Fibroblast of villous mesenchyme (primary cell): ENCODE data around the gene MTCP1. TPM values are rescaled to one million over a fixed set of nuclear protein-coding genes. Genes with fewer than 3 reads are reported as not detected.

Experiments used
- DNase-seq: peaks from one replicate; pipeline ENCODE4 v3.0.0-alpha.2; 2010; ENCODE audit warnings: low read depth
- H3K4me3 ChIP-seq: 2 replicates; pipeline ENCODE4 v1.5.1; 2011; ENCODE audit warnings: low read depth, mild to moderate bottlenecking, low read length
- CTCF ChIP-seq: IDR thresholded peaks from 2 replicates; pipeline ENCODE4 v1.5.1; 2012; ENCODE audit warnings: low read depth, mild to moderate bottlenecking, low read length; ENCODE audit not compliant: insufficient read depth
- total RNA-seq: library from RNA; depleted of rRNA; stranded (reverse); fragments of >200 nt; gene quantifications from 2 replicates; pipeline ENCODE4 v1.2.3, GENCODE V29; 2012

Gene MTCP1
- total RNA-seq, 1 donor: 2.2 TPM

DNA sequence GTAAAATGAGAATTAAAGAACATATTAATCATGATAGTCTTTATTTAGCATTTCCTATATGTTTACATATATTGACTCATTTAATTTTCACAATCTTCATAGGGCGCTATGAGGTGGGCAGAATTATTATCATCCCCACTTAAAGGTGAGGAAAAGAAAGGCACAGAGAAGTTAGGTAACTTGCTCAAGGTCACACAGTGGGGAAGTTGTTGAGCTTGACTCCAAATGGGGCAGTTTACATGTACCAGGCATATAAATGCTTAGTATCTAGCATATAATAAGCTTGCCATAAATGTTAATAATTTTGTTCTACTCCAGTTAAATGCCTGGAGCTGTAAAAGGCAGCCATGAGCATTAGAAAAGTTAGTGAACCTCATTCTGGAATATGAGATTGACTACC lies 1.5 kb downstream of the MTCP1 start:
- H3K4me3 ChIP-seq: peak overlapping the region; percentile 69

GRCh38 chrX:155068165-155068564 lies 2.8 kb downstream of the MTCP1 start:
- peak; percentile 47 for DNase-seq
- no peak overlapping the region for H3K4me3 ChIP-seq
- no peak for TF ChIP-seq CTCF

More for the DNA sequence above, 1.5 kb downstream of the MTCP1 start:
- DNase-seq: no peak
- TF ChIP-seq CTCF: no peak

DNA sequence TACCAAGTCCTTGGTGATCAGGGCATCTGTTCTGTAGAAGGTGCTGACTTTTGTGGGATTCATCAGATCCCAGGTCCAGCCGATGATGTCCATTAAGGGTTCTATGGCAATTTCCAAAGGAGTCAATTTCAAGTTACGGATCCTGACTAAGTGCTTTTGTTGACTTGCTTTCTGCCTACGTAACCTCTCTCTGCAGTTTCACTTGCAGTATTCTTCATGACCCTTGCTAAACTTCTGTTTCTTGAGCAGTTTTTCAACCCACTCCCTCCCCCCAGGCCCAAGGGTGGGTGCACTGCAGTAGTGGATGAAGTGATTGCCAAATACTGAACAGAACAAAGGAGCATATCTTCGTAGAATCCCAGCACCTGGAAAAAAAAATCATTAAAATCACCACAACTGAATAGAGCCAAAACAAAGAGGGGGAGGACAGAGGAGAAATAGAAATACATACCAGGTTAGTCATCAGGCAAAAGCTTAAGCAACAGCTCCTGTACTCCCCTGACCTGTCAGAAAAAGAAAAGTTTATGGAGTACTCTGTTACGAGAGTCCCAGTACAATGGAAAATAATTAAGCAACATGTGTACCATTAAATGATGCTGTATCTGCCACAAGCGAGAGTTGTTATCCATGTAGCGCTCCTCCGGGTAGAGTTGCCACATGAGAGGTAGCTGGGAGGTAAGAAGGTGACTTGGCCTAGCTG lies 5.8 kb downstream of the MTCP1 start:
- peak; percentile 67 for DNase-seq
- no peak overlapping the region for H3K4me3 ChIP-seq
- TF ChIP-seq CTCF: no peak

GRCh38 chrX:155061760-155062159 lies 9.2 kb downstream of the MTCP1 start:
- no peak overlapping the region for H3K4me3 ChIP-seq
- no peak for TF ChIP-seq CTCF
- no peak for DNase-seq

DNA sequence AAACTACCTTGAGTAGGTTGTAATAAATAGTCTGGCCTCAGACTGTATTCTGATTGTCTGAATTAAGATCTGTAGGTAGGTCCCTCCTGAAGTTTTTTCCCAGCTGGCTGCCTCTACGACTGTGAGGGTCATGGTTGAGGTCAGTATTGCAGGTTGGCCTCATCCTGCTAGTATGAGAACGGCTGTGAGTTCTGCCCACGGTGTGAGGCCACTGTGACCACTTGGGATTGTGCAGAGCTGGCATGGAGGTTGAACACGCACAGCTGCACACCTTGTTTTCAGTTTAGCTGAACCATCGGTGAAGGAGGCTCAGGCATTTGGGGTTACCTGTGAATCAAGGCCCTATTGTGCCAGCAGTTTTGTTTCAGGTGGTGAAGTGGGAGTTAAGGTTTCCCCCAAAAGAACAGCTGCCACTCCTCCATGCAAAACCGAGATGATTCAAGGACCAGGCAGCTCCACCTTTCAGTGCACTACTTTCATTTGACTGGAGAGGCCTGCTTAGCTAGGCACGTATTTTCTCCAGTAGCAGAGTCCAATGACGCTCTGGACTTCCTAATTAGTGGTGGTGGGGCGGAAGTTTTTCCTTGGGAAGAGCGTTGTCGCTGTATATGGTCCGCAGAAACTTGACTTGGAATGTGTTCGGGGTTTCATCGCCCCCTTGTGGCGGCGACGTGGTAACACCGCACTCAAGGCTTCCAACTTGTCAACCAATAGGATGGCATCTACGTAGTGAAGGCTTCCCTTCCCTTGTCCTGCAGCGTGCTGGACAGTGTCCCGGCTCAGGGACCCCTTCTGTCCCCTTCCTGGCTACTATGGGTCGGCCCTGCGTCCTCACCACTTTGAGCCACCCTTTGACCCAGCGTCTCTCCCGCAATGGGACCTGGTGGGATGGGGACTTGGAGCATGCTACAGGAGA lies 13.8 kb downstream of the MTCP1 start:
- TF ChIP-seq CTCF: peak; percentile 68
- peak; percentile 80 for DNase-seq
- peak overlapping the region; percentile 34 for H3K4me3 ChIP-seq

GRCh38 chrX:155056471-155056870 lies 14.5 kb downstream of the MTCP1 start:
- no peak for DNase-seq
- no peak overlapping the region for H3K4me3 ChIP-seq
- no peak for TF ChIP-seq CTCF
